ENCODE measurements around the gene USE1.

USE1 gene

DNA sequence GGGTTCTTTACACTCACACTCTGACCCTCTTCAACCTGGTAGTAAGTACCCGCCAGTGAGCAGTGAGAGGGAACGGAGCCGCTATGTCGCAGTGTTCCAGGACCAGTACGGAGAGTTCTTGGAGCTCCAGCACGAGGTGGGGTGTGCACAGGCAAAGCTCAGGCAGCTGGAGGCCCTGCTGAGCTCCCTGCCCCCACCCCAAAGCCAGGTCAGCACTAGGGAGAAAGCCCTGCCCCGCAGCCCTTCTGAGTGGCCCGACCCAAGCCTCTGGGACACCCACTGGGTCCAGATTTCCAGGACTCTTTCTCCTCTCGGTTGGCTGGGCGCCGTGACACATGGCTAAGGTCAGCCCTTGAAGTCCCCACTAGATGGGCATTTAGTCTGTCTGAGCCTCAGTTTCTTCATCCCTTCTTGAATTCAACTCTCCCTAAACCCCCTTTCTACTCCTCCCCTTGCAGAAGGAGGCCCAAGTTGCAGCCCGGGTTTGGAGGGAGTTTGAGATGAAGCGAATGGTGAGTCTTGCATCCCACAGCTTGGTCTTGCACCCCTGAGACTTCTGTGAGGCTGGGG is 12.7 kb downstream of the USE1 start:
- DNase-seq (ENCODE audit: insufficient read length, low spot score) (no peak), FAIRE-seq (no peak)
- TF ChIP-seq, protein P1, sequence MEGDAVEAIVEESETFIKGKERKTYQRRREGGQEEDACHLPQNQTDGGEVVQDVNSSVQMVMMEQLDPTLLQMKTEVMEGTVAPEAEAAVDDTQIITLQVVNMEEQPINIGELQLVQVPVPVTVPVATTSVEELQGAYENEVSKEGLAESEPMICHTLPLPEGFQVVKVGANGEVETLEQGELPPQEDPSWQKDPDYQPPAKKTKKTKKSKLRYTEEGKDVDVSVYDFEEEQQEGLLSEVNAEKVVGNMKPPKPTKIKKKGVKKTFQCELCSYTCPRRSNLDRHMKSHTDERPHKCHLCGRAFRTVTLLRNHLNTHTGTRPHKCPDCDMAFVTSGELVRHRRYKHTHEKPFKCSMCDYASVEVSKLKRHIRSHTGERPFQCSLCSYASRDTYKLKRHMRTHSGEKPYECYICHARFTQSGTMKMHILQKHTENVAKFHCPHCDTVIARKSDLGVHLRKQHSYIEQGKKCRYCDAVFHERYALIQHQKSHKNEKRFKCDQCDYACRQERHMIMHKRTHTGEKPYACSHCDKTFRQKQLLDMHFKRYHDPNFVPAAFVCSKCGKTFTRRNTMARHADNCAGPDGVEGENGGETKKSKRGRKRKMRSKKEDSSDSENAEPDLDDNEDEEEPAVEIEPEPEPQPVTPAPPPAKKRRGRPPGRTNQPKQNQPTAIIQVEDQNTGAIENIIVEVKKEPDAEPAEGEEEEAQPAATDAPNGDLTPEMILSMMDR (IDR thresholded peaks at IDR 0.05; ENCODE audit: insufficient read depth, missing control alignments): no peak

DNA sequence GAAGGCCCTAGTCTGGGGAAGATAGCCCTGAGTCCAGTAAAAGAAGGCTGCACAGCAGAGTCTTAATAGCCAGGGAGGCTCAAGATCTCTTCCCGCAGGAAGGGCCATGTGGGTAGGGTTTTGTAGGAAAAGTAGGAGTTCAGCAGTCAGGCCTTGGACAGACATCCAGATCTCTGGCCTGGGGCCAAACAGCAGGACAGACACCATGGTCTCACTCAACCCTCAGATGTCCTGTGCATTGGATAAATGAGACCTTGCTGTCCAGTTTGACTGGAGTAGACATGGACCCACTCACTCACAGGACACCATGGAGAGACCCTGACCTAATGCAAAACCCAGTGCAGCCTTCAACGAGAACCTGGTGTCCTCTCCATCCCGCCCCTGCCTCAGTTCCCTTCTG is 14.7 kb downstream of the USE1 start:
- DNase-seq (ENCODE audit: insufficient read length, low spot score) (no peak), FAIRE-seq (no peak)
- TF ChIP-seq, protein P1 (IDR thresholded peaks at IDR 0.05; ENCODE audit: insufficient read depth, missing control alignments): no peak

DNA sequence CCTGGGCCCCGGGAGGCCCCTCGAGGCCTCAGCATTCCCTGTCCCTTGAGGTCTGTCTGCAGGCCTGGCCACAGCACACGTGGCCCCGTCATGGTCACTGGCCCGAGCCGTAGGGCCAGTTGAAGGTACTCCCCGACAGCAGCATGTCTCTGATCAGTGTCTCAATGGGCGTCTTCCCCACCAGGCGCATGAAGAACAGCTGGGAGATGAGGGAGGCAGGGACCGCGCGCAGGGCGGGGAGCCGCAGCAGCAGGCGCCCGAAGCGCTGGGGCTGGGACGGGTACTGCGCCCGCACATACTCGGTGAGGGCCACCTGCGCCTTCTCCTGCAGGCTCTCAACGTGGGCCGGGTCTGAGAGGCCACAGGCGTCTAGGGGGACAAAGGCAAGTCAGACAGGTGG is 17.1 kb downstream of the USE1 start:
- TF ChIP-seq, protein P1 (IDR thresholded peaks at IDR 0.05; ENCODE audit: insufficient read depth, missing control alignments): no peak
- DNase-seq (ENCODE audit: insufficient read length, low spot score) (no peak), FAIRE-seq (no peak)

DNA sequence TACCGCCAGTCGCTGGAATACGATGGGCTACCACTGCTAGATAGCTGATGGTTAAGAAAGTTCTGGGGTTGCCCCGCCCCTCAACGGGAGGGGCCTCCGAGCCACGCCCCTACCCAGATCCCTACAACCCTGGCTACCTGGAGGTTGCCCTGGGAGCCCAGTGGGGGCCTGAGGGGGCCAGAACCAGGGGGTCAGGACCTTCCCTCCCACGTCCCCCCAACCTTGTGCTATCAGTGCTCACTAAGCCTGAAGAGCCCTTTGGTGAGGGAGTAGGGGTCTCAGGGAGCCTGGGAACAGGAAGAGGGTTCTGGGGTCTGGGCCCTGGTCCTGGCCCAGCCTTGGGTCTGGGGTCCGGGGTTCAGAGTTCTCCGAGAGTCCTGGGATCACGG is 19.7 kb downstream of the USE1 start:
- TF ChIP-seq, protein P1 (IDR thresholded peaks at IDR 0.05; ENCODE audit: insufficient read depth, missing control alignments): no peak
- FAIRE-seq: no peak
- no peak for DNase-seq (ENCODE audit: insufficient read length, low spot score)

DNA sequence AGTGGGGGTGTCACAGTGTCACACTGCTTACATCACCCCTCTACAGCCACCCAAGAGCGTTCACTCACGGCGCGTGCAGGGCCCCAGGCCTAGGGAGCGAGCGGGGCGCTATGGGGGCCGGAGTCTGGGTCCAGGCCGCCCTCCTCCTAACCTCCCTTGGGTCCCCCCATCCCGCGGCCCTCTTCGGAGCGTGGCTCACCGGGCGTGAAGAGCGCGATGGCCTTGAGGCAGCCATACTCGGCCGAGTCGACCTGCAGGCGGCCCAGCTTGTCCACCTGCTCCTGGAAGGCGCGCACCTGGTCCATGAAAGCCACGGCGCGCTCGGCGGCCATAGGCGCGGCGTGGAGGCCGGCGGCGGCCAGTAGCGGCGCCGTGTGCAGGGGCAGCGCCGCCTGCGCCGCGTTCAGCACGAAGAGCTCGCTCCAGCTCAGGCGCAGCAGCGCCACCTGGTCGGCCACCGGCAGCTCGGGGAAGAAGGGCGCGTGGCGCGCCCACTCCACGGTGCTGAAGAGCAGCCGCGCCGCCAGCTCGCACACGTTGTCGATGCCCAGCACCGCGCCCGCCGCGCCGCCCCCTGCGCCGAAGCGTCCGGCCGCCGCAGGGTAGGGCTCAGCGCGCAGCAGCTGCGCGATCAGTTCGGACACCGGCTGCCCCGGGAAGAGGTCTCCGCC is 20.3 kb downstream of the USE1 start:
- no peak for DNase-seq (ENCODE audit: insufficient read length, low spot score)
- TF ChIP-seq, protein P1 (IDR thresholded peaks at IDR 0.05; ENCODE audit: insufficient read depth, missing control alignments): peak; percentile 51
- FAIRE-seq: no peak

DNA sequence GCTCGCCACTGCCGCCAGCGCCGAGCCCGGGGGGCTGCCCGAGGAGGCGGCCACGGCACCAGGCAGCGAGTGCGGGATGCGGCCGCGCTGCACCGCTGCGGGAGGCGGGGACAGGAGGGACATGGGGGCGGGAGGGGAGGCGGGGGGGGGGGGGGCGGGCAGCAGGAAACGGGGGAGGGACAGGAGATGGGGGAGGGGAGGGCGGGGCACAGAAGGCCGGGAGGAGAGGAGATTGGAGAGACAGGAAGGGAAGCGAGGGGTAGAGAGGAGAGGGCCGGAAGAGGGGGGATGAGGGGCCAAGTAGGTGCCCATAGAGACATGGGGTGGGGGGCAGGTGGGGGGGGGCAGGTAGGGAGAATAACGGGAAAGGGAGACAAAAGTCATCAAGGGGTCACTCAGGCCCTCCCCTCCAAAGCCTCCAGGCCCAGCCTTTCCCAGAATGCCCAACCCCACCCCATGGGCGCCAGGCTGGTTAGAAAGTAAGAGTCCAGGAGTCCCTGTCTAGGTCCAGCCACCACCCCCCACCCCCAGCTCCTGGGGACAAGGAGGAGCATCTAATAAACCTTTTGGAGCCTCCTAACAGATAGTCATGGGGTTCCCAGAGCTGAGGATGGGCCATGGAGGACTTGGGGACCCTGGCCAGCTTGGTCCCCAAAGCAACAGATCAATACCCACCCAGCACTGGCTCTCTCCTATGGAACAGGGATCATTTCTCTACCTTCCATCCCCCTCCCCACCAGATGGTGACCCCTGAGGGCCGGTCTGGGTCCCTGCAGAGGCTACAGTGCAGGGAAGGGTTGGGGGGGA is 21.0 kb downstream of the USE1 start:
- no peak for DNase-seq (ENCODE audit: insufficient read length, low spot score)
- TF ChIP-seq, protein P1 (IDR thresholded peaks at IDR 0.05; ENCODE audit: insufficient read depth, missing control alignments): no peak
- FAIRE-seq: no peak

Measured in D721Med (cell line).